T-helper 1 cell treated with Interleukin-12 subunit alpha and Interleukin-12 subunit beta and Interleukin-4 antibody, amounts not matched to agents 30 μg/mL and 1 μg/mL, for 36 hours (primary cell): ENCODE results near the gene B4GALNT3.

Source experiments
- H3K27ac Mint-ChIP-seq: one replicate; pipeline ENCODE4 v1.8.0; 2021; ENCODE audit warnings: mild to moderate bottlenecking, mixed read lengths
- H3K27me3 Mint-ChIP-seq: one replicate; pipeline ENCODE4 v1.8.0; 2021; ENCODE audit warnings: low read depth, mixed read lengths
- H3K36me3 Mint-ChIP-seq: one replicate; pipeline ENCODE4 v1.8.0; 2021; ENCODE audit warnings: low read depth, mixed read lengths
- H3K4me1 Mint-ChIP-seq: one replicate; pipeline ENCODE4 v1.8.0; 2021; ENCODE audit warnings: low read depth, mixed read lengths
- H3K4me3 Mint-ChIP-seq: one replicate; pipeline ENCODE4 v1.8.0; 2021; ENCODE audit warnings: mild to moderate bottlenecking, moderate library complexity, mixed read lengths
- H3K9me3 Mint-ChIP-seq: one replicate; pipeline ENCODE4 v1.8.0; 2021; ENCODE audit warnings: mixed read lengths

Gene B4GALNT3

GRCh38 chr12:601976-602699 lies 142.4 kb downstream of the B4GALNT3 start:
- H3K27me3 Mint-ChIP-seq, result no peaks in the 10 kb centered on the region
- H3K4me3 Mint-ChIP-seq, result no peak overlapping the region
- H3K9me3 Mint-ChIP-seq, result no peaks in the 10 kb centered on the region

GRCh38 chr12:602700-603068 lies 142.9 kb downstream of the B4GALNT3 start:
- H3K4me3 Mint-ChIP-seq, result no peak overlapping the region
- peaks cover 9% of the 10 kb centered on the region for H3K36me3 Mint-ChIP-seq
- no peaks in the 10 kb centered on the region for H3K9me3 Mint-ChIP-seq
- H3K27ac Mint-ChIP-seq, result no peak overlapping the region
- H3K4me1 Mint-ChIP-seq, result peaks cover 14% of the 10 kb centered on the region
- H3K27me3 Mint-ChIP-seq, result no peaks in the 10 kb centered on the region

More at GRCh38 chr12:601976-602699, 142.4 kb downstream of the B4GALNT3 start:
- no peak overlapping the region for H3K27ac Mint-ChIP-seq
- H3K36me3 Mint-ChIP-seq, result peaks cover 6% of the 10 kb centered on the region
- H3K4me1 Mint-ChIP-seq, result peaks cover 9% of the 10 kb centered on the region

- Mint-ChIP-seq H3K4me1 (peaks cover 27% of the 10 kb centered on the region), H3K36me3 (peaks cover 7% of the 10 kb centered on the region), H3K27ac (no peak overlapping the region), H3K9me3 (no peaks in the 10 kb centered on the region), H3K27me3 (no peaks in the 10 kb centered on the region), H3K4me3 (no peak overlapping the region)
Observed at GRCh38 chr12:604956-605355, 145.2 kb downstream of the B4GALNT3 start.

- Mint-ChIP-seq H3K36me3 (peaks cover 7% of the 10 kb centered on the region), H3K4me1 (peaks cover 42% of the 10 kb centered on the region), H3K27me3 (no peaks in the 10 kb centered on the region), H3K4me3 (peak overlapping the region; percentile 57), H3K9me3 (no peaks in the 10 kb centered on the region), H3K27ac (peak overlapping the region; percentile 84)
Observed at GRCh38 chr12:607541-608001, 147.8 kb downstream of the B4GALNT3 start.

- no peaks in the 10 kb centered on the region for H3K27me3 Mint-ChIP-seq
- H3K36me3 Mint-ChIP-seq, result peaks cover 5% of the 10 kb centered on the region
- H3K4me3 Mint-ChIP-seq, result no peak overlapping the region
- H3K9me3 Mint-ChIP-seq, result no peaks in the 10 kb centered on the region
- H3K4me1 Mint-ChIP-seq, result peaks cover 42% of the 10 kb centered on the region
- H3K27ac Mint-ChIP-seq, result peak overlapping the region; percentile 84
Observed at GRCh38 chr12:608413-608812, 148.7 kb downstream of the B4GALNT3 start.

- Mint-ChIP-seq H3K27me3 (no peaks in the 10 kb centered on the region), H3K27ac (no peak overlapping the region), H3K4me3 (no peak overlapping the region), H3K9me3 (no peaks in the 10 kb centered on the region), H3K4me1 (peaks cover 41% of the 10 kb centered on the region), H3K36me3 (peaks cover 5% of the 10 kb centered on the region)
Observed at GRCh38 chr12:608921-609320, 149.2 kb downstream of the B4GALNT3 start.

- Mint-ChIP-seq H3K36me3 (peaks cover 3% of the 10 kb centered on the region), H3K4me3 (no peak overlapping the region), H3K27ac (no peak overlapping the region), H3K4me1 (peaks cover 55% of the 10 kb centered on the region), H3K27me3 (no peaks in the 10 kb centered on the region), H3K9me3 (no peaks in the 10 kb centered on the region)
Observed at GRCh38 chr12:611721-612120, 152.0 kb downstream of the B4GALNT3 start.

- no peak overlapping the region for H3K27ac Mint-ChIP-seq
- no peaks in the 10 kb centered on the region for H3K27me3 Mint-ChIP-seq
- no peak overlapping the region for H3K4me3 Mint-ChIP-seq
- H3K4me1 Mint-ChIP-seq, result peaks cover 51% of the 10 kb centered on the region
- peaks cover 4% of the 10 kb centered on the region for H3K36me3 Mint-ChIP-seq
- H3K9me3 Mint-ChIP-seq, result no peaks in the 10 kb centered on the region
Observed at GRCh38 chr12:612293-612692, 152.6 kb downstream of the B4GALNT3 start.

GRCh38 chr12:612886-613285 lies 153.1 kb downstream of the B4GALNT3 start:
- peak overlapping the region; percentile 34 for H3K27ac Mint-ChIP-seq

More at GRCh38 chr12:612886-613285, 153.1 kb downstream of the B4GALNT3 start:
- Mint-ChIP-seq H3K36me3 (peaks cover 2% of the 10 kb centered on the region), H3K4me3 (no peak overlapping the region), H3K4me1 (peaks cover 49% of the 10 kb centered on the region), H3K27me3 (no peaks in the 10 kb centered on the region), H3K9me3 (no peaks in the 10 kb centered on the region)
